Esophagus muscularis mucosa (tissue), 4 donors: ENCODE data around the gene TMEM250. TPM values are rescaled to one million over a fixed set of nuclear protein-coding genes. Genes with fewer than 3 reads are reported as not detected.

Source experiments
- DNase-seq: peaks from one replicate; pipeline ENCODE4 v3.0.0-alpha.2; 2017; ENCODE audit errors: extremely low spot score
- H3K27ac ChIP-seq, 4 donors: fragments of 200-600 bp; sonication (generic); replicated peaks in 1 of 4; 1 replicate in 3 of 4; 2 replicates in 1 of 4; pipeline ENCODE4 v1.5.1; 2016 to 2019; ENCODE audit warnings: mild to moderate bottlenecking in 1 of 4
- H3K27me3 ChIP-seq, 4 donors: fragments of 200-600 bp; sonication (generic); one replicate each; pipeline versions ENCODE4 v1.5.1 to v1.6.0; 2016 to 2019
- H3K36me3 ChIP-seq, 4 donors: fragments of 200-600 bp; sonication (generic); one replicate each; pipeline ENCODE4 v1.5.1; 2016 to 2019
- H3K4me1 ChIP-seq, 4 donors: fragments of 200-600 bp; sonication (generic); one replicate each; pipeline ENCODE4 v1.5.1; 2016 to 2019
- H3K4me3 ChIP-seq, 4 donors: fragments of 200-600 bp; sonication (generic); 1 replicate in 2 of 4; 2 replicates in 2 of 4; pipeline ENCODE4 v1.5.1; 2016 to 2019; ENCODE audit warnings: mild to moderate bottlenecking in 4 of 4, moderate library complexity in 1 of 4
- H3K9me3 ChIP-seq, 4 donors: fragments of 200-600 bp; sonication (generic); 1 replicate in 3 of 4; 2 replicates in 1 of 4; pipeline ENCODE4 v1.5.1; 2016 to 2019
- EP300 ChIP-seq: sonication (generic); formaldehyde crosslinking; IDR thresholded peaks from one replicate; pipeline ENCODE4 v1.6.1; 2017; ENCODE audit warnings: antibody characterized with exemption
- POLR2A ChIP-seq: fragments of 450-650 bp; IDR thresholded peaks from one replicate; pipeline ENCODE4 v1.6.1; 2017; ENCODE audit warnings: antibody characterized with exemption, moderate library complexity, mild to moderate bottlenecking, low read depth
- POLR2AphosphoS5 ChIP-seq, 2 donors: sonication (generic); formaldehyde crosslinking; IDR thresholded peaks; one replicate each; pipeline ENCODE4 v1.6.1; 2017; ENCODE audit warnings: antibody characterized with exemption in 2 of 2
- WGBS: methylation state at CpG from one replicate; pipeline ENCODE4 v1.1.5; 2018; 5-methylcytosine and 5-hydroxymethylcytosine counted together
- intact Hi-C: fragments of 100-400 bp; cut with DNase I; formaldehyde crosslinking; loops from one replicate; pipeline ENCODE4 v1.15.1; 2023
- total RNA-seq, 4 donors: library from RNA; depleted of rRNA; stranded (reverse); fragments of >200 nt; gene quantifications; one replicate each; pipeline versions ENCODE4 v1.1.0 to v1.2.1, GENCODE V29; 2016
- TF ChIP-seq, protein P1 (sequence below), 3 experiments: fragments of 200-600 bp in 2 of 3; fragments of 450-650 bp in 1 of 3; sonication (generic) in 2 of 3; IDR thresholded peaks; one replicate each; pipeline ENCODE4 v1.5.1; 2017 to 2019; ENCODE audit warnings: antibody characterized with exemption in 3 of 3, mild to moderate bottlenecking in 2 of 3, moderate library complexity in 1 of 3

Gene TMEM250
- total RNA-seq, 4 donors from 2014 or later = 33.6 to 77.6 (median 59.4) TPM

DNA sequence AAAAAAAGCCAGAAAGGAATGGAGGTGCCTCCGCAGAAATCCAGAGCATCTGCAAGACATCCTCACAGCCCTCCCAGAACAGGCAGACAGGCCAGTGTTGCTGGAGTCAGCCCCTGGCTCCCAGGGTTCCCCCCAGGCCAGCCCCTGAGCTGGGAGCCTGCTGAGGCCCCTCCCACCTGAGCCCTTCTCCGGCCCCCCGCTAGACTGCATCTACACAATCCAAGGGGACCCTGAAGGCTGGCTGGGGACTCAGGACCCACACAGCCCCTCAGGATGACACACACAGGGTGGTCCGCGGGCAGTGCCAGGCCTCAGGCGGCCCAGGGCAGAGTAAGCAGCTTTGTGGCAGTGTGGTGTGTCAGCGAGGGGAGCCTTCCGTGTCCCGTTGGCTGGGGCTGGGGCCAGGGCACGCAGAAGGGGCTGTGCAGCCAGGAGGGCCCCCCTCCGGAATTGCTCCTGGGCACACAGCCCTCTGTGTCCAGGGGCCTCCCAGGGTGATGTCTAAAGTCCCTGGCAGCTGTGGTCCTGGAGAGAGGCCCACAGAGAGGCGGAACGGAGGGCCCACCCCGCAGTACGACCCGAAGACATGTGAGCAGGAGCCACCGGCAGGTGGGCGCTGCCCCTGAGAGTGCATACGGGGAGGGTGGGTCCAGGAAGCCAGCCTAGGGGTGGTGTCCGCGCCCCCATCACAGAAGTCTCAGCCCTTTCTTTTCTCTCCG, 2.9 kb downstream of the TMEM250 start:
- peaks cover 22 to 52% (median 42%) of the 10 kb centered on the region in 4 donors for H3K4me1 ChIP-seq
- peaks cover 16 to 36% (median 24%) of the 10 kb centered on the region in 4 donors for H3K36me3 ChIP-seq
- no peak overlapping the region for H3K27ac ChIP-seq
- H3K4me3 ChIP-seq = no peak overlapping the region
- 86% methylated on average over 17 of the region's 22 CpGs for WGBS
- intact Hi-C loops = loop anchor here (10.0 kb wide), 1 partner anchor 121 kb away; no protein-coding TSS in a partner anchor
- TF ChIP-seq, protein P1, sequence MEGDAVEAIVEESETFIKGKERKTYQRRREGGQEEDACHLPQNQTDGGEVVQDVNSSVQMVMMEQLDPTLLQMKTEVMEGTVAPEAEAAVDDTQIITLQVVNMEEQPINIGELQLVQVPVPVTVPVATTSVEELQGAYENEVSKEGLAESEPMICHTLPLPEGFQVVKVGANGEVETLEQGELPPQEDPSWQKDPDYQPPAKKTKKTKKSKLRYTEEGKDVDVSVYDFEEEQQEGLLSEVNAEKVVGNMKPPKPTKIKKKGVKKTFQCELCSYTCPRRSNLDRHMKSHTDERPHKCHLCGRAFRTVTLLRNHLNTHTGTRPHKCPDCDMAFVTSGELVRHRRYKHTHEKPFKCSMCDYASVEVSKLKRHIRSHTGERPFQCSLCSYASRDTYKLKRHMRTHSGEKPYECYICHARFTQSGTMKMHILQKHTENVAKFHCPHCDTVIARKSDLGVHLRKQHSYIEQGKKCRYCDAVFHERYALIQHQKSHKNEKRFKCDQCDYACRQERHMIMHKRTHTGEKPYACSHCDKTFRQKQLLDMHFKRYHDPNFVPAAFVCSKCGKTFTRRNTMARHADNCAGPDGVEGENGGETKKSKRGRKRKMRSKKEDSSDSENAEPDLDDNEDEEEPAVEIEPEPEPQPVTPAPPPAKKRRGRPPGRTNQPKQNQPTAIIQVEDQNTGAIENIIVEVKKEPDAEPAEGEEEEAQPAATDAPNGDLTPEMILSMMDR (IDR thresholded peaks at IDR 0.05) = no peak
- TF ChIP-seq POLR2AphosphoS5 (IDR thresholded peaks at IDR 0.05) (no peak), EP300 (no peak), POLR2A (no peak)
- no peaks in the 10 kb centered on the region for H3K9me3 ChIP-seq
- H3K27me3 ChIP-seq = no peaks in the 10 kb centered on the region
- no peak for DNase-seq

DNA sequence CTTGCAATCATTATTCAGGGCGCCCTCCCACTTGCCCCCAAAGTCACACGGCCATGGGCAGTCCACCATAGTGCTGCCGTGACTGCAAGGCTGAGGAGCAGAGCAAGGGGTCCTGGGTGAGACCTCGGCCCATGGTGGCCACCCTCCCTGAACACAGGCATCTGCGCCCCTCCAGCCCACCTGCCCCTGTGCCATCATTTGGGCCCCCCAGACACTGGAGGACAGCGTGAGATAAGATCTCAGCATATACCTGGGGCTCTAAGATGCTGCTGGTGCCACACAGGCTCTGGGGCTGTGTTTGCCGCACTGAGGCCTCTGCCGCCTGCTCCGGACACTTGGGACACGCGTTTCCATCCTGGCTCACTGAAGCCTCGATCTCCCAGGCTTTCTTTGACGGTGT, 3.5 kb downstream of the TMEM250 start:
- WGBS = 79% methylated on average over 8 of the region's 13 CpGs
- peaks cover 28 to 52% (median 45%) of the 10 kb centered on the region in 4 donors for H3K4me1 ChIP-seq
- peaks cover 16 to 36% (median 24%) of the 10 kb centered on the region in 4 donors for H3K36me3 ChIP-seq
- H3K27me3 ChIP-seq = no peaks in the 10 kb centered on the region
- H3K27ac ChIP-seq = no peak overlapping the region
- no peak for DNase-seq
- H3K9me3 ChIP-seq = no peaks in the 10 kb centered on the region
- intact Hi-C loops = loop anchor here (10.0 kb wide), 1 partner anchor 120 kb away; no protein-coding TSS in a partner anchor
- TF ChIP-seq POLR2A (no peak), EP300 (no peak), POLR2AphosphoS5 (IDR thresholded peaks at IDR 0.05) (no peak)
- TF ChIP-seq, protein P1 (IDR thresholded peaks at IDR 0.05) = no peak
- no peak overlapping the region for H3K4me3 ChIP-seq

DNA sequence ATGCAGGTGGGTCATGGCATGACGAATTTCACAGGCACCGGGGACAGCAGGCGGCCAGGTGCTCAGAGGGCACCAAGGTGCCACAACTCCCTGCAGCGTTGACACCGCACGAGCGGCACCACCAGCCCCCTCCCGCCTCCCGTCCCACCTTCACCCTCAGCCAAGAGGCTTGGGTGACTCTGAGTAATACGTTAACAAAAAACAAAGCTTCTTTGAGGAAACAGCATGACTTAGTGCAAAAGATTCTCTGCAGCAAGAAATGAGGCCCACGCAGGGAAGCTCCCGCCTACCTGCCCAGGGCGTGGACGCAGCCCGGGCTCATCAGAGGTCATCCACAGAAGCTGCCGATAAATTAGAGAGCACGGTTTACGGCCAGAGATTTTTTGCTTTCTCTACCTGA, 4.1 kb downstream of the TMEM250 start:
- no peak for DNase-seq
- H3K4me3 ChIP-seq = no peak overlapping the region
- no peak overlapping the region for H3K27ac ChIP-seq
- intact Hi-C loops = loop anchor here (10.0 kb wide), 1 partner anchor 120 kb away; no protein-coding TSS in a partner anchor
- WGBS = 90% methylated on average over 18 of the region's 18 CpGs
- H3K4me1 ChIP-seq = peaks cover 29 to 52% (median 45%) of the 10 kb centered on the region in 4 donors
- H3K9me3 ChIP-seq = no peaks in the 10 kb centered on the region
- TF ChIP-seq EP300 (no peak), POLR2AphosphoS5 (IDR thresholded peaks at IDR 0.05) (no peak), POLR2A (no peak)
- TF ChIP-seq, protein P1 (IDR thresholded peaks at IDR 0.05) = no peak
- H3K27me3 ChIP-seq = no peaks in the 10 kb centered on the region
- H3K36me3 ChIP-seq = peaks cover 16 to 36% (median 24%) of the 10 kb centered on the region in 4 donors

DNA sequence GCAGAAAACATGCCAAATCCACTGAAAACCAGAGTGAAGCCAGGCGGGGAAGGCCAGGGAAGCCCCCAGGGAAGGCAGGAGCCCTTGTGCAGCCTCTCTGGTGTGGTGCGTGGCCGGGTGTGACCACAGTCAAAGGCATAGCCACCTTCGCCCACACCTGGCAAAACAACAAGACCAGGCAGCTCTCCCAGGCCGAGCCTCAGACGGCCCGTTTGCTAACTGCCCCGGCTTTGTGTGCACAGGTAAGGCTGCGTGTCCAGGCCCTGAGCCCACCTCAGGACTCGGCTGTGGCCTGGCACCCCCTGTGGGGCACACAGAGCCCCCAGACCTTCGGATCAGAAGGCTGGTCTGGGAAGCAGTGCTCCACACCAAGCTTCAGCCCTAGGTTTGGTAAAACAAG, 6.1 kb downstream of the TMEM250 start:
- Histone ChIP-seq H3K4me3 (no peak overlapping the region), H3K36me3 (peaks cover 16 to 36% (median 24%) of the 10 kb centered on the region in 4 donors), H3K27ac (no peak overlapping the region), H3K9me3 (no peaks in the 10 kb centered on the region), H3K4me1 (peaks cover 40 to 60% (median 53%) of the 10 kb centered on the region in 4 donors), H3K27me3 (no peaks in the 10 kb centered on the region)
- 88% methylated on average over 5 of the region's 11 CpGs for WGBS
- TF ChIP-seq, protein P1 (IDR thresholded peaks at IDR 0.05) = no peak
- no peak for TF ChIP-seq EP300
- no peak for DNase-seq
- intact Hi-C loops = loop anchor here (10.0 kb wide), 1 partner anchor 118 kb away; no protein-coding TSS in a partner anchor
